ENCODE data around the gene TMED10. TPM values are rescaled to one million over a fixed set of nuclear protein-coding genes. Genes with fewer than 3 reads are reported as not detected.

Gene TMED10
- total RNA-seq, 1 donor = 306 TPM

DNA sequence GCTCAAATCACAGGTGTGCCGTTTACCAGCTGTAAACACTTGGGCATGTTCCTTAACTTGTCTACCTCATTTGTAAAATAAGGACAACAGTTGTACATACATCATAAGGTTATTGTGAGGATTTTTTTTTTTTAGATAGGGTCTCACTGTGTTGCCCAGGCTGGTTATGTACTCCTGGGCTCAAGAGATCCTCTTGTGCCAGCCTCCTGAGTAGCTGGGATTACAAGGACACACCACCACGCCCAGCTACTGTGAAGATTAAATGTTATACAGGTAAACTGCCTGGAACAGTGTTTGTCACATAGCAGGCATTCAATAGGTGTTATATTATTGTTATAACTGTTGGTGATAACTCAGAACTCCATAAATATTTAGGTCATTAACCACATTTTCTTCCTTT is 12.7 kb downstream of the TMED10 start:
- peaks cover 6% of the 10 kb centered on the region for H3K4me1 ChIP-seq (ENCODE audit: insufficient read depth, low read length)
- no peaks in the 10 kb centered on the region for H3K36me3 ChIP-seq (ENCODE audit: insufficient read depth, low read length)
- no peak overlapping the region for H2AFZ ChIP-seq (ENCODE audit: low read length)
- no peaks in the 10 kb centered on the region for H3K9me3 ChIP-seq (ENCODE audit: low read depth, low read length)
- no peak overlapping the region for H3K27ac ChIP-seq (ENCODE audit: low read depth, low read length)
- no peak overlapping the region for H3K4me3 ChIP-seq (ENCODE audit: insufficient read depth, low read length)
- H3K4me2 ChIP-seq (ENCODE audit: insufficient read depth, low read length) = no peak overlapping the region
- no peak for DNase-seq (ENCODE audit: insufficient read length, low spot score, missing footprints)
- no peak for TF ChIP-seq CTCF (IDR thresholded peaks at IDR 0.05; ENCODE audit: extremely low read depth, low read depth, low read length)
- H4K20me1 ChIP-seq (ENCODE audit: insufficient read depth, low read length) = peaks cover 56% of the 10 kb centered on the region
- peaks cover 96% of the 10 kb centered on the region for H3K79me2 ChIP-seq (ENCODE audit: insufficient read depth, low read length)
- H3K27me3 ChIP-seq (ENCODE audit: insufficient read depth, low read length) = no peaks in the 10 kb centered on the region

GRCh38 chr14:75162631-75163030 is 13.8 kb downstream of the TMED10 start:
- H4K20me1 ChIP-seq (ENCODE audit: insufficient read depth, low read length) = peaks cover 49% of the 10 kb centered on the region
- no peak for TF ChIP-seq CTCF (IDR thresholded peaks at IDR 0.05; ENCODE audit: extremely low read depth, low read depth, low read length)

GRCh38 chr14:75158843-75159614 is 17.4 kb downstream of the TMED10 start:
- H4K20me1 ChIP-seq (ENCODE audit: insufficient read depth, low read length) = peaks cover 42% of the 10 kb centered on the region
- no peaks in the 10 kb centered on the region for H3K36me3 ChIP-seq (ENCODE audit: insufficient read depth, low read length)
- DNase-seq (ENCODE audit: insufficient read length, low spot score, missing footprints) = no peak
- no peak overlapping the region for H3K4me3 ChIP-seq (ENCODE audit: insufficient read depth, low read length)
- H3K27me3 ChIP-seq (ENCODE audit: insufficient read depth, low read length) = no peaks in the 10 kb centered on the region
- no peak overlapping the region for H3K4me2 ChIP-seq (ENCODE audit: insufficient read depth, low read length)
- peaks cover 88% of the 10 kb centered on the region for H3K79me2 ChIP-seq (ENCODE audit: insufficient read depth, low read length)
- no peaks in the 10 kb centered on the region for H3K4me1 ChIP-seq (ENCODE audit: insufficient read depth, low read length)
- H2AFZ ChIP-seq (ENCODE audit: low read length) = no peak overlapping the region
- no peak overlapping the region for H3K27ac ChIP-seq (ENCODE audit: low read depth, low read length)
- TF ChIP-seq CTCF (IDR thresholded peaks at IDR 0.05; ENCODE audit: extremely low read depth, low read depth, low read length) = no peak
- H3K9me3 ChIP-seq (ENCODE audit: low read depth, low read length) = no peaks in the 10 kb centered on the region

More at GRCh38 chr14:75162631-75163030, 13.8 kb downstream of the TMED10 start:
- no peaks in the 10 kb centered on the region for H3K27me3 ChIP-seq (ENCODE audit: insufficient read depth, low read length)
- no peak for DNase-seq (ENCODE audit: insufficient read length, low spot score, missing footprints)
- no peak overlapping the region for H3K4me3 ChIP-seq (ENCODE audit: insufficient read depth, low read length)
- H3K79me2 ChIP-seq (ENCODE audit: insufficient read depth, low read length) = peaks cover 94% of the 10 kb centered on the region
- H3K36me3 ChIP-seq (ENCODE audit: insufficient read depth, low read length) = no peaks in the 10 kb centered on the region
- H3K9me3 ChIP-seq (ENCODE audit: low read depth, low read length) = no peaks in the 10 kb centered on the region
- peaks cover 6% of the 10 kb centered on the region for H3K4me1 ChIP-seq (ENCODE audit: insufficient read depth, low read length)
- H3K4me2 ChIP-seq (ENCODE audit: insufficient read depth, low read length) = no peak overlapping the region
- no peak overlapping the region for H3K27ac ChIP-seq (ENCODE audit: low read depth, low read length)
- no peak overlapping the region for H2AFZ ChIP-seq (ENCODE audit: low read length)

DNA sequence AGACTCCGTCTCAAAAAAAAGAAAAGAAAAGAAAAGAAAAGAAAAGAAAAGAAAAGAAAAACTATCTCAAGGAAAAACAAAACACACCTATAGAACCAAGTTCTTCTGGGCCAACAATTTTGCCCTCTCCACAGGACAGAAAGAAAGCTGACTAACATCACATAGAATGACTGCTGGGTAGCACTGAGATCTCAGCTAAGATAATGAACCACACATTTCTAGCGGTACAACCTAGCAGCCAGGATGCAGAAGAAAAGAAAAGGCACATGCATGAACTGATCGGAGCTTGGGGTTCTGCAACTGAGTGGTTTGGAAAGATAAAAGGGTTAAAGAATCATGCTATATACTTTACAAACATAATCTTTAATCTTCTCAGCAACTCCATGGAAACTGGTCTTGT is 19.5 kb downstream of the TMED10 start:
- Histone ChIP-seq H3K27me3 (ENCODE audit: insufficient read depth, low read length) (no peaks in the 10 kb centered on the region), H4K20me1 (ENCODE audit: insufficient read depth, low read length) (peaks cover 32% of the 10 kb centered on the region), H2AFZ (ENCODE audit: low read length) (no peak overlapping the region), H3K79me2 (ENCODE audit: insufficient read depth, low read length) (peaks cover 88% of the 10 kb centered on the region), H3K27ac (ENCODE audit: low read depth, low read length) (no peak overlapping the region), H3K36me3 (ENCODE audit: insufficient read depth, low read length) (no peaks in the 10 kb centered on the region), H3K4me1 (ENCODE audit: insufficient read depth, low read length) (no peaks in the 10 kb centered on the region), H3K9me3 (ENCODE audit: low read depth, low read length) (no peaks in the 10 kb centered on the region), H3K4me3 (ENCODE audit: insufficient read depth, low read length) (no peak overlapping the region), H3K4me2 (ENCODE audit: insufficient read depth, low read length) (no peak overlapping the region)
- DNase-seq (ENCODE audit: insufficient read length, low spot score, missing footprints) = no peak
- no peak for TF ChIP-seq CTCF (IDR thresholded peaks at IDR 0.05; ENCODE audit: extremely low read depth, low read depth, low read length)

Measured in osteoblast (primary cell).